Renal cortical epithelial cell (primary cell): ENCODE data around the gene ABLIM1. TPM values are rescaled to one million over a fixed set of nuclear protein-coding genes. Genes with fewer than 3 reads are reported as not detected.

Experiments used
- DNase-seq: peaks from one replicate; pipeline ENCODE4 v3.0.0-alpha.2; 2011; ENCODE audit warnings: low read depth
- total RNA-seq: library from RNA; depleted of rRNA; stranded (reverse); fragments of >200 nt; gene quantifications from 2 replicates; pipeline ENCODE4 v1.2.3, GENCODE V29; 2014

Gene ABLIM1
- total RNA-seq, 1 donor from 2014 or later, result 77.4 TPM

- DNase-seq, result peak; percentile 49
These were observed 111.0 kb downstream of the ABLIM1 start for GRCh38 chr10:114547056-114547455.

- DNase-seq, result no peak
These were observed 112.3 kb downstream of the ABLIM1 start for GRCh38 chr10:114545819-114546218.

- DNase-seq, result peak; percentile 49
These were observed 113.0 kb downstream of the ABLIM1 start for GRCh38 chr10:114545071-114545470.

- DNase-seq, result peak; percentile 33
These were observed 113.9 kb downstream of the ABLIM1 start for GRCh38 chr10:114544045-114544659.

- no peak for DNase-seq
These were observed 114.6 kb downstream of the ABLIM1 start for GRCh38 chr10:114543456-114543855.

- DNase-seq, result no peak
These were observed 115.7 kb downstream of the ABLIM1 start for GRCh38 chr10:114542373-114542772.

GRCh38 chr10:114541797-114542160, 116.3 kb downstream of the ABLIM1 start:
- no peak for DNase-seq

- DNase-seq, result no peak
These were observed 116.8 kb downstream of the ABLIM1 start for GRCh38 chr10:114541081-114541796.

GRCh38 chr10:114540236-114540635, 117.8 kb downstream of the ABLIM1 start:
- DNase-seq, result no peak

- no peak for DNase-seq
These were observed 118.5 kb downstream of the ABLIM1 start for GRCh38 chr10:114539623-114540022.

- no peak for DNase-seq
These were observed 119.7 kb downstream of the ABLIM1 start for GRCh38 chr10:114538181-114538906.

- DNase-seq, result no peak
These were observed 120.3 kb downstream of the ABLIM1 start for GRCh38 chr10:114537736-114538135.

GRCh38 chr10:114534571-114534981, 123.5 kb downstream of the ABLIM1 start:
- DNase-seq, result no peak

- no peak for DNase-seq
These were observed 125.8 kb downstream of the ABLIM1 start for GRCh38 chr10:114532226-114532625.

GRCh38 chr10:114526504-114527238, 131.4 kb downstream of the ABLIM1 start:
- peak; percentile 90 for DNase-seq

GRCh38 chr10:114526126-114526503, 132.0 kb downstream of the ABLIM1 start:
- peak; percentile 79 for DNase-seq

- peak; percentile 92 for DNase-seq
These were observed 132.6 kb downstream of the ABLIM1 start for GRCh38 chr10:114525368-114525949.

GRCh38 chr10:114523876-114524275, 134.2 kb downstream of the ABLIM1 start:
- DNase-seq, result no peak

GRCh38 chr10:114521255-114521654, 136.8 kb downstream of the ABLIM1 start:
- no peak for DNase-seq

GRCh38 chr10:114520453-114520852, 137.6 kb downstream of the ABLIM1 start:
- peak; percentile 97 for DNase-seq

GRCh38 chr10:114519756-114520293, 138.2 kb downstream of the ABLIM1 start:
- DNase-seq, result no peak

GRCh38 chr10:114519306-114519669, 138.8 kb downstream of the ABLIM1 start:
- peak; percentile 66 for DNase-seq
